SK-N-SH (cell line): ENCODE measurements around the gene BCAR1. TPM values are rescaled to one million over a fixed set of nuclear protein-coding genes. Genes with fewer than 3 reads are reported as not detected.

Source experiments
- CTCF ChIA-PET: fragments of 300-600, 350-600 bp; formaldehyde crosslinking; extraction: SDS; loops from one replicate; lab custom pipeline; 2021; lab: Yijun Ruan, JAX
- POLR2A ChIA-PET: fragments of 350-600 bp; sonication (Branson Sonifier 250); formaldehyde crosslinking; extraction: SDS; loops from one replicate; lab custom pipeline; 2020; ENCODE audit warnings: antibody characterized with exemption, inconsistent platforms; lab: Yijun Ruan, JAX
- DNase-seq: peaks from one replicate; pipeline ENCODE4 v3.0.0; 2012
- H2AFZ ChIP-seq: fragments of 200-600 bp; sonication (generic); 2 replicates; pipeline ENCODE4 v1.8.1; 2016; ENCODE audit warnings: antibody characterized with exemption, mild to moderate bottlenecking, low read depth
- H3F3A ChIP-seq: fragments of 200-600 bp; sonication (generic); replicated peaks from 2 replicates; pipeline ENCODE3; 2016; ENCODE audit warnings: antibody characterized with exemption, mild to moderate bottlenecking; ENCODE audit not compliant: insufficient read depth
- H3K27ac ChIP-seq, 2 experiments: fragments of 200-500 bp in 1 of 2; fragments of 200-600 bp in 1 of 2; sonication (Bioruptor generic) in 1 of 2; sonication (generic), shearing (Covaris generic) in 1 of 2; 2 replicates each; pipeline versions ENCODE4 v1.5.1 to v1.6.1; 2014 to 2016; ENCODE audit warnings: low read depth in 2 of 2, inconsistent platforms in 1 of 2, low read length in 1 of 2, mild to moderate bottlenecking in 1 of 2, mixed read lengths in 1 of 2
- H3K27me3 ChIP-seq: fragments of 200-600 bp; sonication (generic), shearing (Covaris generic); 2 replicates; pipeline ENCODE4 v1.6.1; 2016; ENCODE audit warnings: mixed run types; ENCODE audit not compliant: insufficient read depth
- H3K36me3 ChIP-seq, 2 experiments: fragments of 200-500 bp in 1 of 2; fragments of 200-600 bp in 1 of 2; sonication (Bioruptor generic) in 1 of 2; sonication (generic) in 1 of 2; replicated peaks in 1 of 2; 2 replicates each; pipeline versions ENCODE3 to v1.5.1; 2014 to 2016; ENCODE audit warnings: low read length in 1 of 2, mild to moderate bottlenecking in 1 of 2; ENCODE audit not compliant: insufficient read depth in 2 of 2, control insufficient read depth in 1 of 2
- H3K4me1 ChIP-seq, 2 experiments: fragments of 200-500 bp in 1 of 2; fragments of 200-600 bp in 1 of 2; sonication (Bioruptor generic) in 1 of 2; sonication (generic), shearing (Covaris generic) in 1 of 2; 2 replicates each; pipeline versions ENCODE4 v1.5.1 to v1.6.1; 2014 to 2016; ENCODE audit warnings: low read depth in 1 of 2, low read length in 1 of 2, mixed run types in 1 of 2; ENCODE audit not compliant: insufficient read depth in 2 of 2, control insufficient read depth in 1 of 2
- H3K4me2 ChIP-seq: fragments of 200-600 bp; sonication (generic), shearing (Covaris generic); 2 replicates; pipeline ENCODE4 v1.6.1; 2017; ENCODE audit warnings: mixed run types
- H3K4me3 ChIP-seq, 2 experiments: fragments of 200-500 bp in 1 of 2; fragments of 200-600 bp in 1 of 2; sonication (Bioruptor generic) in 1 of 2; sonication (generic), shearing (Covaris generic) in 1 of 2; 2 replicates each; pipeline versions ENCODE4 v1.5.1 to v1.8.1; 2014 to 2016; ENCODE audit warnings: low read depth in 2 of 2, inconsistent platforms in 1 of 2, low read length in 1 of 2, mild to moderate bottlenecking in 1 of 2, mixed read lengths in 1 of 2, moderate library complexity in 1 of 2
- H3K79me2 ChIP-seq: fragments of 200-600 bp; sonication (generic); 2 replicates; pipeline ENCODE4 v1.8.1; 2017; ENCODE audit warnings: mild to moderate bottlenecking; ENCODE audit not compliant: insufficient read depth
- H3K9ac ChIP-seq: fragments of 200-600 bp; sonication (generic); 2 replicates; pipeline ENCODE4 v1.6.1; 2017; ENCODE audit warnings: mixed run types
- H3K9me2 ChIP-seq: fragments of 200-600 bp; sonication (generic); 2 replicates; pipeline ENCODE4 v1.6.1; 2017; ENCODE audit warnings: mixed run types
- H3K9me3 ChIP-seq: fragments of 200-600 bp; sonication (generic); 2 replicates; pipeline ENCODE4 v1.6.1; 2017; ENCODE audit warnings: mixed run types, mild to moderate bottlenecking, moderate library complexity
- H4K20me1 ChIP-seq: fragments of 200-600 bp; sonication (generic); 2 replicates; pipeline ENCODE4 v1.6.1; 2017; ENCODE audit warnings: mild to moderate bottlenecking, mixed run types; ENCODE audit not compliant: insufficient read depth
- CTCF ChIP-seq: fragments of 200-600 bp; sonication (generic); IDR thresholded peaks from 2 replicates; pipeline ENCODE4 v1.6.1; 2017; ENCODE audit warnings: antibody characterized with exemption, mild to moderate bottlenecking, moderate library complexity
- EP300 ChIP-seq, 2 experiments: IDR thresholded peaks; 2 replicates each; pipeline versions ENCODE4 v1.4.0 to v1.6.1; 2012; ENCODE audit warnings: borderline replicate concordance in 1 of 2, low read depth in 1 of 2, low read length in 1 of 2
- EZH2phosphoT487 ChIP-seq: fragments of 200-600 bp; sonication (generic); IDR thresholded peaks from 2 replicates; pipeline ENCODE4 v1.6.1; 2017; ENCODE audit warnings: low read depth, mixed run types, mild to moderate bottlenecking, antibody characterized with exemption, moderate library complexity, borderline replicate concordance
- FOSL2 ChIP-seq: IDR thresholded peaks from 2 replicates; pipeline ENCODE4 v1.4.0; 2012; ENCODE audit warnings: low read depth, mild to moderate bottlenecking, moderate library complexity, borderline replicate concordance
- FOXJ3 ChIP-seq: sonication (generic); formaldehyde crosslinking; IDR thresholded peaks from 2 replicates; pipeline ENCODE4 v1.5.1; 2020; ENCODE audit warnings: mild to moderate bottlenecking, missing genetic modification reagents
- FOXM1 ChIP-seq: IDR thresholded peaks from 2 replicates; pipeline ENCODE4 v1.4.0; 2012; ENCODE audit warnings: low read depth, mild to moderate bottlenecking
- IRF3 ChIP-seq: fragments of 150-350 bp; IDR thresholded peaks from 2 replicates; pipeline ENCODE4 v1.6.1; 2016; ENCODE audit warnings: mild to moderate bottlenecking, low read depth, low read length
- JUND ChIP-seq: IDR thresholded peaks from 2 replicates; pipeline ENCODE4 v1.4.0; 2012
- MAX ChIP-seq: IDR thresholded peaks from 2 replicates; pipeline ENCODE4 v1.4.0; 2012; ENCODE audit warnings: low read depth
- MEF2A ChIP-seq: IDR thresholded peaks from 2 replicates; pipeline ENCODE4 v1.4.0; 2012; ENCODE audit warnings: low read depth, borderline replicate concordance
- PBX3 ChIP-seq: IDR thresholded peaks from 2 replicates; pipeline ENCODE4; 2012
- POLR2AphosphoS5 ChIP-seq: IDR thresholded peaks from 2 replicates; pipeline ENCODE4 v1.6.1; 2012; ENCODE audit warnings: low read depth, low read length
- RAD21 ChIP-seq: IDR thresholded peaks from 2 replicates; pipeline ENCODE4 v1.6.1; 2012; ENCODE audit warnings: mild to moderate bottlenecking, low read length
- RCOR1 ChIP-seq: fragments of 150-350 bp; IDR thresholded peaks from 2 replicates; pipeline ENCODE4 v1.6.1; 2017; ENCODE audit warnings: antibody characterized with exemption, low read length
- SIN3A ChIP-seq: IDR thresholded peaks from 2 replicates; pipeline ENCODE4 v1.6.1; 2012; ENCODE audit warnings: low read depth, mild to moderate bottlenecking, low read length, moderate library complexity, borderline replicate concordance
- TAF1 ChIP-seq: IDR thresholded peaks from 2 replicates; pipeline ENCODE4 v1.6.1; 2012; ENCODE audit warnings: low read depth, mild to moderate bottlenecking, low read length, moderate library complexity, borderline replicate concordance
- TCF12 ChIP-seq: IDR thresholded peaks from 2 replicates; pipeline ENCODE4 v1.4.0; 2012
- USF1 ChIP-seq: IDR thresholded peaks from 2 replicates; pipeline ENCODE4 v1.4.0; 2012; ENCODE audit warnings: low read depth, borderline replicate concordance
- YY1 ChIP-seq: IDR thresholded peaks from 2 replicates; pipeline ENCODE4 v1.4.0; 2012; ENCODE audit warnings: low read depth, mild to moderate bottlenecking
- ZBTB33 ChIP-seq: IDR thresholded peaks from 2 replicates; pipeline ENCODE4 v1.4.0; 2012; ENCODE audit warnings: low read depth, borderline replicate concordance
- WGBS: methylation state at CpG from one replicate; pipeline ENCODE4 v1.1.6; 2017; ENCODE audit warnings: low lambda C conversion rate; 5-methylcytosine and 5-hydroxymethylcytosine counted together
- polyA plus RNA-seq, 3 experiments: library from polyadenylated mRNA; depleted of rRNA; stranded (reverse); fragments of >200 nt; gene quantifications; 2 replicates each; pipeline ENCODE4 v1.2.3, GENCODE V29; 2012

The BCAR1 gene
- polyA plus RNA-seq, 1 of the 3 experiments (the other 2 are of a cell fraction): 45.1 TPM

- Histone ChIP-seq H4K20me1 (no peaks in the 10 kb centered on the region), H3K9me3 (no peaks in the 10 kb centered on the region), H2AFZ (no peak overlapping the region), H3K36me3 (no peaks in the 10 kb centered on the region), H3F3A (no peaks in the 10 kb centered on the region), H3K4me3 (no peak overlapping the region), H3K9me2 (no peaks in the 10 kb centered on the region), H3K4me1 (peaks cover 0 to 8% of the 10 kb centered on the region in 2 experiments; a peak in 1 of 4 replicates), H3K4me2 (no peak overlapping the region)
- POLR2A ChIA-PET: no interaction called here
- DNase-seq: no peak
- no peak for TF ChIP-seq TCF12
- TF ChIP-seq IRF3: no peak
- no peak for TF ChIP-seq RAD21
- TF ChIP-seq CTCF: no peak
- no peak for TF ChIP-seq EZH2phosphoT487
- TF ChIP-seq FOXM1: no peak
- no peak for TF ChIP-seq EP300 (IDR thresholded peaks at IDR 0.05; ENCODE audit: borderline replicate concordance in 1 of 2, low read depth in 1 of 2, low read length in 1 of 2)
- TF ChIP-seq YY1: no peak
- TF ChIP-seq RCOR1: no peak
- TF ChIP-seq ZBTB33: no peak
- TF ChIP-seq USF1: no peak
- TF ChIP-seq MAX: no peak
- no peak for TF ChIP-seq PBX3
- no peak for TF ChIP-seq FOSL2
- no peak for TF ChIP-seq TAF1
- TF ChIP-seq POLR2AphosphoS5: no peak
- TF ChIP-seq MEF2A: no peak
- no peak for TF ChIP-seq SIN3A
- no peak for TF ChIP-seq FOXJ3
- no peak for TF ChIP-seq JUND
- TF ChIP-seq, all 33 proteins: peak for 0
- Histone ChIP-seq H3K27me3 (no peaks in the 10 kb centered on the region; the same call in 1 of the 2 replicates), H3K79me2 (no peaks in the 10 kb centered on the region), H3K9ac (no peak overlapping the region), H3K27ac (no peak overlapping the region)
- CTCF ChIA-PET: interaction anchor here (1.3 kb wide), 1 partner anchor 40 kb away, joined by 6 read pairs; no protein-coding TSS in a partner anchor
- WGBS: 81% methylated on average over 7 of the region's 10 CpGs
Measured at GRCh38 chr16:75193730-75194444, 57.5 kb downstream of the BCAR1 start.
